Spinal cord (tissue), 10 donors: Measurements from ENCODE around the gene CLASP1. TPM values are rescaled to one million over a fixed set of nuclear protein-coding genes. Genes with fewer than 3 reads are reported as not detected.
A peak's percentile ranks its signal among the peaks of the same experiment; 100 is the strongest.

ENCODE experiments used
- DNase-seq, 6 donors: peaks; one replicate each; pipeline versions ENCODE4 v3.0.0 to v3.0.0-alpha.2; 2013 to 2015; ENCODE audit warnings: low spot score in 6 of 6, low read depth in 4 of 6
- H3K27ac ChIP-seq: one replicate; pipeline ENCODE4 v1.5.1; 2013; ENCODE audit warnings: low read depth, low read length, control low read depth
- H3K27me3 ChIP-seq: one replicate; pipeline ENCODE4 v1.6.1; 2013; ENCODE audit warnings: low read length; ENCODE audit not compliant: control insufficient read depth, insufficient read depth
- H3K36me3 ChIP-seq: one replicate; pipeline ENCODE4 v1.6.1; 2013; ENCODE audit warnings: low read length; ENCODE audit not compliant: control insufficient read depth, insufficient read depth
- H3K4me1 ChIP-seq: one replicate; pipeline ENCODE4 v1.6.1; 2013; ENCODE audit warnings: low read length; ENCODE audit not compliant: control insufficient read depth, insufficient read depth
- H3K4me3 ChIP-seq: one replicate; pipeline ENCODE4 v1.5.1; 2013; ENCODE audit warnings: low read depth, low read length, control low read depth
- H3K9me3 ChIP-seq: one replicate; pipeline ENCODE4 v1.6.1; 2013; ENCODE audit warnings: low read length; ENCODE audit not compliant: control insufficient read depth, insufficient read depth
- WGBS: methylation state at CpG from one replicate; pipeline ENCODE4 v1.1.5; 2013; ENCODE audit warnings: missing lambda C conversion rate; ENCODE audit not compliant: insufficient coverage; 5-methylcytosine and 5-hydroxymethylcytosine counted together
- polyA plus RNA-seq, 2 donors: library from polyadenylated mRNA; unstranded; fragments of 120-200 nt; gene quantifications; one replicate each; pipeline ENCODE4 v1.2.1, GENCODE V29; 2013; ENCODE audit not compliant: insufficient read length in 2 of 2
- total RNA-seq, 2 donors: library from RNA; depleted of rRNA in 1 of 2; stranded (reverse); fragments of 120-200 nt in 1 of 2; fragments of >200 nt in 1 of 2; gene quantifications; one replicate each; pipeline versions ENCODE4 v1.2.3 to v1.2.4, GENCODE V29; 2013 to 2014
- donor health status: healthy.

CLASP1 gene
- total and polyA plus RNA-seq, 4 donors, result 51.7 to 98.2 (median 62.8) TPM

DNA sequence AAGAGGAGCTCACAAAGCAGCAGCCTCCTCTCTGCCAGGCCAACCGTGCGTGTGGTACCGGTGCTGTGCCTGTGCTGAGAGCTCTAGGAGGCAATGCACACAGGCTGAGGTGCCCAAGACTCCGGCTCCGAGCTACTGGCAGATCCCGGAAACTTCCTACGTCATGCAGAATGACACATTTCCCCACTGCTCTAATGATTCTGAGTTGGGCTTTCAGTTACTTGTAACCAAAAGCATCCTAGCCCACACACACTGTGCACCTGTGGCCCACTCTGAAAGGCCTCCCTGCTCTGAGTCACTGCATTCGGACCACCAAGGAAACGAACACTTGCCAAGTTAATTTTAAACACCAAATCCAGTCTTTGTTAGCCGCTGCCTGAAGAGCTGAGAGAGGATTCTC lies 127.9 kb downstream of the CLASP1 start:
- H3K9me3 ChIP-seq, result no peaks in the 10 kb centered on the region
- no peak for DNase-seq
- H3K27ac ChIP-seq, result no peak overlapping the region
- H3K4me1 ChIP-seq, result peaks cover 18% of the 10 kb centered on the region
- WGBS, result 52% methylated on average over 7 of the region's 10 CpGs
- H3K4me3 ChIP-seq, result no peak overlapping the region
- H3K36me3 ChIP-seq, result peaks cover 29% of the 10 kb centered on the region
- no peaks in the 10 kb centered on the region for H3K27me3 ChIP-seq

DNA sequence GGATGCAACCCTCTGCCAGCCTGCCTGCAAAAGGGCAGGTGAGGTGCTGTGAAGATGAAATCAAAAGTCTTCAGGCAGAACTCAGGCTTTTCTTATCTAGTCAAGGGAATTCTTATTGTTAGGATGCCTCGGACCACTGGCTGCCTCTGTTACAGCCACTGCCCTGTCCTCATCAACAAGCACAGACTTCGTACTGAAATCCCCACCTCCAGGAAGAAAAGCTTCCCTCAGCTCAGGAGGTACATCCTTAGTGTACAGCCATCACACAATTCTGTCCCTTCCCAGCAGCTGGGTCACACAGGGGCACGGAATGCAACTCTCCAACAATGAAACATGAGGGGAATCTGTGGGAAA lies 128.6 kb downstream of the CLASP1 start:
- H3K27ac ChIP-seq, result no peak overlapping the region
- 70% methylated on average over 2 of the region's 3 CpGs for WGBS
- DNase-seq, result no peak
- no peaks in the 10 kb centered on the region for H3K27me3 ChIP-seq
- H3K36me3 ChIP-seq, result peaks cover 25% of the 10 kb centered on the region
- H3K9me3 ChIP-seq, result no peaks in the 10 kb centered on the region
- no peak overlapping the region for H3K4me3 ChIP-seq
- H3K4me1 ChIP-seq, result peaks cover 18% of the 10 kb centered on the region

DNA sequence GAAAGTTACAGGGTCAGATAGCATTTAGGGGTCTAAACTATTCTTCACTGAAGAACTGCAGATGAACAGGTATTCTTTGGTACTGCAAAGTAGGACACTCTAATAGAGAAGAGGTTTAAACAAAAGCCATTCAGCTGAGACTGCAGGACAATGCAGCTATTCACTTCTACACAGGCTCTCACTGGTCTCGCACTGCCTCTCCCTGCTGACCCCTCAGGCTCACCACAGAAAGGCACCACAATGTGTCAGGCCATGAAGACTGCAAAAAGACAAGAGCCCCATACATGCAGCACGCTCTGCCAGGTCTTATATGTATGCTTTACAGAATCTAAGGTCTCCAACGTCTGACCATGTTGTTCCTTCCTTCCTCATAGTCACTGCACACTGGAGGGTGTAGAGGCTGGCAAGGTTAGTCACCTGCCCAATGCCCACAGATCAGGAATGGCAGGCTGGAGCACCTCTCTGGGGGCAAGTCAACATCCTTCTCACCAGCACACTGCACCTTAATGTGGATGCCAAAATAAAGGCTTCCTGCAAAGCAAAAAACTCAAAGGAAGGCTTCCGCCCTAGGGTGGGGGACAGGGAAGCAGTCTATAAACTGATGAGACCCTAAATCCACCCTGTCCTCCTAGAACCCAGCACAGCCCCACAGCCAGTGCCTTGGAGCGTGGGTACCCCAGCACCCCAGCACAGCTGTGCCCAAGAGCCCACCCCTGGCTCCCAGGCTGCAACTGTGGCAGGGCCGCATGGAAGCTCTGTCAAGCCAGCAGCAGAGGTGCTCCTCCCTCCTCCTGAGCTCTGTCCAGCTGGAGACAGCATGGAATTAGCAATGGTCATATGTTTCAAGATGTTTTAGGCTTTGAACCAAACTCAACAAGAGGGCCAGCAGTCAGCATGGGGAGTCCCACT lies 129.3 kb downstream of the CLASP1 start:
- DNase-seq, result peak in 2 of 6 donors; percentile 54 to 64
- H3K4me1 ChIP-seq, result peaks cover 18% of the 10 kb centered on the region
- 72% methylated on average over 4 of the region's 6 CpGs for WGBS
- no peaks in the 10 kb centered on the region for H3K27me3 ChIP-seq
- H3K4me3 ChIP-seq, result no peak overlapping the region
- H3K27ac ChIP-seq, result peak overlapping the region; percentile 36
- peaks cover 28% of the 10 kb centered on the region for H3K36me3 ChIP-seq
- H3K9me3 ChIP-seq, result no peaks in the 10 kb centered on the region

DNA sequence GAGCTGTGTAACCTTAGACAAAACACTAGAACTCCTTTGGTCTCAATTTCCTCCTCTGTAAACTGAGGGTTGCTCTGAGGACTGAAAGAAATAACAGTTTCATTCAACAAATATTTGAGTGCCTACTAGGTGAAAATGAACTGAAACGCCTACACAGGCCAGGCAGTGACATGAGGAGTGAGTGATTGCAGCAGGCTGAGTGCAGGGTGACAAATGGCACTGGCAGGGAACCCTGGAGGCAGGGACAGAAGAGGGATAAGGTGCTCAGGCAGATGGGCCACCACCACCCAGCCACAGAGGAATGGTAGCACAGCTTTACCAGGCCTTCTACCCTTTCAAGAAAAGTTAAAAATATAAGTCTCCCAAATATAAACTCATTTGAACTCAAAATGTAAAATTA lies 130.1 kb downstream of the CLASP1 start:
- Histone ChIP-seq H3K4me1 (peaks cover 18% of the 10 kb centered on the region), H3K27ac (no peak overlapping the region), H3K4me3 (no peak overlapping the region), H3K36me3 (peaks cover 21% of the 10 kb centered on the region), H3K27me3 (no peaks in the 10 kb centered on the region), H3K9me3 (no peaks in the 10 kb centered on the region)
- no CpG with 5 or more reads among the region's 1 CpG for WGBS
- DNase-seq, result no peak

DNA sequence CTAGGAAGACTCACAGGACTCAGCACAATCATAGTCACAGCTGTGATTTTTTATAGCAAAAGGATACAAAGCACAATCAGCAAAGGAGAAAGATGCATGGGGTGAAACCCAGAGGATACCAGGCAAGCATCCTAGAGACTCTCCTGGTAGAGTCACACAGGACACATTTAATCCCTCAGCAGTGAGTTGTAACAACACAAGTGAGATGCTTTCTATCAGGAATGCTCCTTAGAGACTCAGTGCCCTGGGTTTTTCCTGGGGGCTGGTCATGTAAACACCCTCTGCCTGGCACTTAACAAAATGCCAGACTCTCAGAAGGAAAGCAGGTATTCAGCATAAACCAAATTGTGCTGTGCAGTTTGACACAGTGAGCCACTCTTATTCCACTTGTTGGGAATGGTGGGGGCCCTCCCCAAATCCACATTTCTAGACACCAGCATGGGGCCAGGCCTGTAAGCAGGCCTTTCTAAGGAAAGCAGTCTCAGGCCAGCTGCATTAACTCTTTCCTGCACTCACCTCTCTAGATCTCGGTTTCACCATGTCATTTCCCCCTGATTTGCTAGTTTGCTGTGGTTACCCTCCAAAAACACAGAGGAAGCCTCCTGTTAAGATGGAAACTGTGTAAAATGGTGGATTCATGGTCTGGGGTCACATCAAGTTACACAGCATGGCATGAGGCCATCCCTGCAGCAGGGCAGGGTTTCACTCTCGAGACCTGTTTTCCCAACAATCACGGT lies 135.5 kb downstream of the CLASP1 start:
- no peak overlapping the region for H3K4me3 ChIP-seq
- H3K27me3 ChIP-seq, result no peaks in the 10 kb centered on the region
- no CpG with 5 or more reads among the region's 3 CpGs for WGBS
- H3K4me1 ChIP-seq, result no peaks in the 10 kb centered on the region
- no peaks in the 10 kb centered on the region for H3K9me3 ChIP-seq
- H3K27ac ChIP-seq, result no peak overlapping the region
- no peak for DNase-seq
- peaks cover 8% of the 10 kb centered on the region for H3K36me3 ChIP-seq

DNA sequence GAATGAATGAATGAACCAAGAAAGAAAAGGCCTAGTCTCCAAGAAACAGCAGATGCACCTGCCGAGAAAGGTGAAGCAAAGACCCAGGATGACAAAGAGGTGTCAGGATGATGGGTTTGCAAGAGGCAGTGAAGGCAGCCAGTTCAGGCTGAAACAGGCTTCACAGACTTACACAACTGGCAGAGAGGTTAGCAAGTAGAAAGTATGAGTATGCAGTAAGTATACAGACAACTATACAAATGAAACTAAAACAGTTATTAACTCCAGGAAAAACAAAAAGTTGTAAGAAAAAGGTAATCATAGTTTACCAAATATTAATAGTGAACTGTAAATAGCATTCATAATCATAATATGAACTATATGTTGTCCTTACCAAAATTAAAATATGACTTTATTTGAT lies 138.4 kb downstream of the CLASP1 start:
- DNase-seq, result no peak
- H3K9me3 ChIP-seq, result no peaks in the 10 kb centered on the region
- H3K36me3 ChIP-seq, result peaks cover 8% of the 10 kb centered on the region
- no peak overlapping the region for H3K4me3 ChIP-seq
- no peaks in the 10 kb centered on the region for H3K27me3 ChIP-seq
- WGBS, result 100% methylated on average over 1 of the region's 1 CpG
- no peaks in the 10 kb centered on the region for H3K4me1 ChIP-seq
- H3K27ac ChIP-seq, result no peak overlapping the region

DNA sequence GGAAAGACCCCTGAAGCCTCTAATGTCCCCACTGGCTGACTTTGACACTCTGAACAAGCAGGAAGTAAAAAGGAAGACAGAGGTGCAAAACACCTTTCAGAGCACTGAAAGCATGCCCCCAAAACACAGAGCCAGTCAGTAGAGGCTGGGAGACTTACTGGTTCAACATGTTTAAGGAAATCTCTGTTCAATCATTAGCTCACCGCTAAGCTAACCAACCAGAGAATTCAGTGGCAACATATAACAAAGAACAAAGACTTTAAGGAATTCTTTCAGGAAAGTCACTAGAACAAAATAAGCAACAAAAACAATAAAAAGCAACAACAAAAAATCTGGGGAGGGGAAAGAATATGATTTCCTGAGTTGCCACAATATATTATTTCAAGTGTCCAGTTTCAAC lies 142.6 kb downstream of the CLASP1 start:
- Histone ChIP-seq H3K36me3 (peaks cover 6% of the 10 kb centered on the region), H3K27ac (no peak overlapping the region), H3K4me3 (no peak overlapping the region), H3K4me1 (no peaks in the 10 kb centered on the region), H3K27me3 (no peaks in the 10 kb centered on the region), H3K9me3 (no peaks in the 10 kb centered on the region)
- no peak for DNase-seq
- WGBS, result no CpG with 5 or more reads among the region's 1 CpG

DNA sequence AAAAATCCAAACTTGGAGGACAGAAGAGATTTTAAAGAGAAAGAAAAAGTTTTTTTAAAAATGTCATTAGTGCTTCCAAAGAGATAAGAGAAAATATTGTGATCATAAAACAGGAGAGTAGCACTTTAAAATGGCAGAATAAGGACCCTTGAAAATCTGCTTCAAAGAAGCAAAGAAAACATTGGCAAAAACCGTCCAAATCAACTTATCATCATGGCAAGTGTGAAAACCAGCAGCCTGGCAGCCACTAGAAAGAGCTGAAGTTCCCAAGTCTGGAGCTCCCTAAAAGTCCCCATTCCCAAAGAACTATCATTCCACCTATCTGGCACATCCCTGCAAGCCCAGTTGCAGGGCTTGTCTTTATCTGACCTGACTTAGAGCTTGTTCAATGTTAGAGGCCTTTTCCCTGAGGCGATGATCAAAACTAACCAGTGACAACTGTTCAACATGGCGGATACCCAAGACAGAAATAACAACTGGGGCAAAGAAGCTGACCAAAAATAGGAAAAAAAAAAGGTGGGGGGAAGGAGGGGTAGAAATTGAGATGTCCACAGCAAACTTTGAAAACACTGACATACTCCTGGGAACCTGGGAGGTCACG lies 143.2 kb downstream of the CLASP1 start:
- no peak overlapping the region for H3K4me3 ChIP-seq
- no peak overlapping the region for H3K27ac ChIP-seq
- no peaks in the 10 kb centered on the region for H3K4me1 ChIP-seq
- peak in 1 of 6 donors; percentile 68 for DNase-seq
- H3K36me3 ChIP-seq, result peaks cover 8% of the 10 kb centered on the region
- WGBS, result 90% methylated on average over 4 of the region's 4 CpGs
- H3K27me3 ChIP-seq, result no peaks in the 10 kb centered on the region
- no peaks in the 10 kb centered on the region for H3K9me3 ChIP-seq

DNA sequence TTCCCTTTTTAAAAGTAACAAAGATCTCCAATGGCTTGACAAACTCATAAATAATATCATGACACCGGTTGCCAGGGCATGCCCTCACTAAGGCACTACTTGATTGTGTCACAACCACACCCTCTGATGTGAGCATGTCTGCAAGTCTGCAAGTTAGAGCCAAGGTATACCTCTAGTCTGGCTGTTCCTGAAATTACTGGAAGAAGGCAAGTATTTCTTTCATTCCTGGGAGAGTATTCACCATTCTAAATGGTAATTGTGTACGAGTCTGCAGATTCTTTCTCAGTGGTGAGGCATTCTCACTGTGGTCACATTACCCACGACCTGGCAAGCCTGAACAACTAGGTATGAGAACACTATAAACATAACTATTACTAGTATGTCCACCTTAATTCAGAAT lies 144.3 kb downstream of the CLASP1 start:
- Histone ChIP-seq H3K9me3 (no peaks in the 10 kb centered on the region), H3K36me3 (peaks cover 9% of the 10 kb centered on the region), H3K4me3 (no peak overlapping the region), H3K4me1 (no peaks in the 10 kb centered on the region), H3K27ac (no peak overlapping the region), H3K27me3 (no peaks in the 10 kb centered on the region)
- peak in 1 of 6 donors; percentile 17 for DNase-seq
- WGBS, result 76% methylated on average over 3 of the region's 3 CpGs
